Glutamatergic neuron (in vitro differentiated cells): ENCODE data around the gene ZFP30. TPM values are rescaled to one million over a fixed set of nuclear protein-coding genes. Genes with fewer than 3 reads are reported as not detected.
A peak's percentile ranks its signal among the peaks of the same experiment; 100 is the strongest.

Experiments
- DNase-seq: peaks from one replicate; pipeline ENCODE4 v3.0.0; 2022
- H3K27ac Mint-ChIP-seq: one replicate; pipeline ENCODE4 v1.8.0; 2020; ENCODE audit warnings: mild to moderate bottlenecking, mixed read lengths, inconsistent platforms; ENCODE audit not compliant: unreplicated experiment
- H3K27me3 Mint-ChIP-seq: one replicate; pipeline ENCODE4 v1.8.0; 2020; ENCODE audit warnings: mild to moderate bottlenecking, moderate library complexity, mixed read lengths, inconsistent platforms; ENCODE audit not compliant: unreplicated experiment
- H3K36me3 Mint-ChIP-seq: one replicate; pipeline ENCODE4 v1.8.0; 2020; ENCODE audit warnings: mild to moderate bottlenecking, mixed read lengths, inconsistent platforms; ENCODE audit not compliant: unreplicated experiment
- H3K4me1 Mint-ChIP-seq: one replicate; pipeline ENCODE4 v1.8.0; 2020; ENCODE audit warnings: mild to moderate bottlenecking, low read depth, mixed read lengths, inconsistent platforms; ENCODE audit not compliant: unreplicated experiment
- H3K4me3 Mint-ChIP-seq: one replicate; pipeline ENCODE4 v1.8.0; 2020; ENCODE audit warnings: mild to moderate bottlenecking, mixed read lengths, inconsistent platforms; ENCODE audit not compliant: unreplicated experiment
- H3K9me3 Mint-ChIP-seq: one replicate; pipeline ENCODE4 v1.8.0; 2020; ENCODE audit warnings: mild to moderate bottlenecking, moderate library complexity, mixed read lengths, inconsistent platforms; ENCODE audit not compliant: unreplicated experiment
- long read RNA-seq: library from polyadenylated mRNA; unstranded; transcript quantifications from one replicate; pipeline ENCODE4 v2.0.0, GENCODE V29; 2020; ENCODE audit not compliant: unreplicated experiment
- total RNA-seq: library from RNA; stranded (reverse); fragmentation: NEBNext Ultra II Directional; extraction: Animal tissue kit (Norgen Biotek cat#: 25700); gene quantifications from one replicate; pipeline ENCODE4 v1.2.1, GENCODE V29; 2021; ENCODE audit not compliant: unreplicated experiment
- TF ChIP-seq, protein P1 (sequence below): fragments of 200-600 bp; sonication (generic); IDR thresholded peaks from one replicate; pipeline ENCODE4 v1.5.0; 2021; ENCODE audit not compliant: partially characterized antibody, unreplicated experiment

ZFP30 gene
- 35.9 TPM for total RNA-seq
- long read RNA-seq, partial matches to known transcripts = 1 of 4 reads
- long read RNA-seq, other reads (novel, unspliced or antisense) = 3 of 4 reads

DNA sequence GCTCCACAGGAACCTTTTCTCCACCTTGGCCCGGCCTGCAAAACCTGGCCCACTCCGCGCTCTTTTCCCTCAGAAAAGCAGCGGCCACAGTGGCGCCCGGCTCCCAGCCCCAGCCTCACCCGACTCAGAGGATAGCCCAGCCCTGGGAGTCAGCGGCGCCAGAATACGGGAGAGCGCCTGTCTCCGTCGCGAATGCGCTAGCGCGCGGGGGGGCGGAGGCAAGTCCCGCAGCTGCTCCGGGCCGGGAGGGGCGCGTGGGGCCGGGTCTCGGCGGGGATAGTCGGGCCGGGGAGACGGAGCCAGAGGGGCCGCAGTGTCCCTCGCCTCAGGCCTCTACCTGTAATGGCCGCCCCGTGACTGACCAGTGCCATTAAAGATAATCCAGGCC, at the start of gene ZFP30:
ZFP30 (minus strand) TSS at position 165 of the 388 bp plus-strand sequence. CDS start 7,643 bp downstream, outside the sequence.
- Mint-ChIP-seq H3K36me3 (peaks cover 9% of the 10 kb centered on the region), H3K27ac (peak within 1 kb of the TSS; percentile 91), H3K4me3 (peak within 1 kb of the TSS; percentile 95), H3K9me3 (peaks cover 18% of the 10 kb centered on the region), H3K27me3 (peaks cover 12% of the 10 kb centered on the region), H3K4me1 (peaks cover 9% of the 10 kb centered on the region)
- peak; percentile 96 for DNase-seq
- TF ChIP-seq, protein P1, sequence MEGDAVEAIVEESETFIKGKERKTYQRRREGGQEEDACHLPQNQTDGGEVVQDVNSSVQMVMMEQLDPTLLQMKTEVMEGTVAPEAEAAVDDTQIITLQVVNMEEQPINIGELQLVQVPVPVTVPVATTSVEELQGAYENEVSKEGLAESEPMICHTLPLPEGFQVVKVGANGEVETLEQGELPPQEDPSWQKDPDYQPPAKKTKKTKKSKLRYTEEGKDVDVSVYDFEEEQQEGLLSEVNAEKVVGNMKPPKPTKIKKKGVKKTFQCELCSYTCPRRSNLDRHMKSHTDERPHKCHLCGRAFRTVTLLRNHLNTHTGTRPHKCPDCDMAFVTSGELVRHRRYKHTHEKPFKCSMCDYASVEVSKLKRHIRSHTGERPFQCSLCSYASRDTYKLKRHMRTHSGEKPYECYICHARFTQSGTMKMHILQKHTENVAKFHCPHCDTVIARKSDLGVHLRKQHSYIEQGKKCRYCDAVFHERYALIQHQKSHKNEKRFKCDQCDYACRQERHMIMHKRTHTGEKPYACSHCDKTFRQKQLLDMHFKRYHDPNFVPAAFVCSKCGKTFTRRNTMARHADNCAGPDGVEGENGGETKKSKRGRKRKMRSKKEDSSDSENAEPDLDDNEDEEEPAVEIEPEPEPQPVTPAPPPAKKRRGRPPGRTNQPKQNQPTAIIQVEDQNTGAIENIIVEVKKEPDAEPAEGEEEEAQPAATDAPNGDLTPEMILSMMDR = no peak

DNA sequence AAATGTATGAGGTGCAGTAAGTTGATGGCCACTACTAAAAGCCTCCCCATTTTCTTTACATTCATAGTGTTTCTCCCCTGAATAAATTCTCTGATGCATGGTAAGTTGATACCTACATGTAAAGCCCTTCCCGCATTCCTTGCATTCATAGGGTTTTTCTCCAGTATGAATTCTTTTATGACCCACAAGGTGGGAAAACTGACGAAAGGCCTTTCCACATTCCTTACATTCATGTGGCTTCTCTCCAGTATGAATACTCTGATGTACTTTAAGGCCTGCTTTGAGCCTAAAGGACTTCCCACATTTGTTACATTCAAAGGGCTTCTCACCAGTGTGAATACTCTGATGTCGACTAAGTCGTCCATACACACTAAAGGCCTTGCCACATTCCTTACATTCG, 43.8 kb upstream of the ZFP30 start:
- Mint-ChIP-seq H3K27me3 (no peaks in the 10 kb centered on the region), H3K27ac (no peak overlapping the region), H3K36me3 (peaks cover 34% of the 10 kb centered on the region), H3K4me3 (no peak overlapping the region), H3K4me1 (no peaks in the 10 kb centered on the region), H3K9me3 (no peaks in the 10 kb centered on the region)
- no peak for DNase-seq
- TF ChIP-seq, protein P1 = no peak

DNA sequence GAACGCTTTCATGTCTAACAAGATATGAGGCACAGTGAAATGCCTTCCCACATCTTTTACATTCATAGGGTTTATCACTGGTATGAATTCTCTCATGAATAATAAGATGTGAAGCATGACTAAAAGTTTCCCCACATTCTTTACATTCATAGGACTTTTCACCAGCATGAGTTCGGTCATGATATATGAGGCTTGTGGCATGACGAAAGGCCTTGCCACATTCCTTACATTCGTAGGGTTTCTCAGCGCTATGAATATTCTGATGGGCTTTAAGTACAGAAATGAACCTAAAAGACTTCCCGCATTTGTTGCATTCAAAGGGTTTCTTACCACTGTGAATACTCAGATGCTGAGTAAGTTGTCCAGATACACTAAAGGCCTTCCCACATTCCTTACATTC, 43.0 kb upstream of the ZFP30 start:
- peaks cover 34% of the 10 kb centered on the region for H3K36me3 Mint-ChIP-seq
- H3K9me3 Mint-ChIP-seq = peaks cover 2% of the 10 kb centered on the region
- no peak for DNase-seq
- H3K27ac Mint-ChIP-seq = no peak overlapping the region
- no peaks in the 10 kb centered on the region for H3K4me1 Mint-ChIP-seq
- TF ChIP-seq, protein P1 = no peak
- no peaks in the 10 kb centered on the region for H3K27me3 Mint-ChIP-seq
- no peak overlapping the region for H3K4me3 Mint-ChIP-seq

DNA sequence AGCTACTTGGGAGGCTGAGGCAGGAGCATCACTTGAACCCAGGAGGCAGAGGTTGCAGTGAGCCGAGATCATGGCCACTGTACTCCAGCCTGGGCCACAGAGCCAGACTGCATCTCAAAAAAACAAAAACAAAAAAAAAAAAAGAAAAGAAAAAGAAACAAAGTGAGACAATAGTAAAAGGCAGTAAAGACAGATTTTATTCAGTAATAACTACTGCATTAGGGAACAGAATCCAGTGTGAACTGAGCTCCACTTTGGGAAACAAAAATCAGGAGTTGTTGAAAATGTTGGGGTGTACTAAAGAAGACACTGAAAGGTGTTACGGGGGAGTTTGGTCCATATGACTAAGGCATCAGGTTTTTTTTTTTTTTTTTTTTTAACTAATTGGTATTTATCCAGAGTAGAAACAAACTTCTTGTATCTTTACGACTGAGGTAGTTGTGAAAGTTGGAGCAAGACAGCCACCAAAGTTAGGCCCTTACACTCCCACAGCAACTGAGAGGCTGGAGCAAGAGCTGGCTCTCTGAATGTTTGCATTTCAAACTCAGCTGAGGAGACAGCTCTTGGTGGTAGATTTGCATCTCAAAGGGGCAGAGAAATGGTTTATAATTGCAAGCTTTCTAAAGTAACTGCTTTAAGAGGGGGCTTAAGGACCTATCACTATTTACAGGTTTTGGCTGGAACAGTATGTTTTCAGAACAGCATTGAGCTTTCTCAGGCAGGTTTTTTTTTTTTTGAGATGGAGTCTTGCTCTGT, 40.1 kb upstream of the ZFP30 start:
- TF ChIP-seq, protein P1 = no peak
- DNase-seq = no peak
- no peak overlapping the region for H3K27ac Mint-ChIP-seq
- H3K4me3 Mint-ChIP-seq = no peak overlapping the region
- peaks cover 3% of the 10 kb centered on the region for H3K27me3 Mint-ChIP-seq
- peaks cover 28% of the 10 kb centered on the region for H3K36me3 Mint-ChIP-seq
- H3K9me3 Mint-ChIP-seq = peaks cover 2% of the 10 kb centered on the region
- peaks cover 1% of the 10 kb centered on the region for H3K4me1 Mint-ChIP-seq

DNA sequence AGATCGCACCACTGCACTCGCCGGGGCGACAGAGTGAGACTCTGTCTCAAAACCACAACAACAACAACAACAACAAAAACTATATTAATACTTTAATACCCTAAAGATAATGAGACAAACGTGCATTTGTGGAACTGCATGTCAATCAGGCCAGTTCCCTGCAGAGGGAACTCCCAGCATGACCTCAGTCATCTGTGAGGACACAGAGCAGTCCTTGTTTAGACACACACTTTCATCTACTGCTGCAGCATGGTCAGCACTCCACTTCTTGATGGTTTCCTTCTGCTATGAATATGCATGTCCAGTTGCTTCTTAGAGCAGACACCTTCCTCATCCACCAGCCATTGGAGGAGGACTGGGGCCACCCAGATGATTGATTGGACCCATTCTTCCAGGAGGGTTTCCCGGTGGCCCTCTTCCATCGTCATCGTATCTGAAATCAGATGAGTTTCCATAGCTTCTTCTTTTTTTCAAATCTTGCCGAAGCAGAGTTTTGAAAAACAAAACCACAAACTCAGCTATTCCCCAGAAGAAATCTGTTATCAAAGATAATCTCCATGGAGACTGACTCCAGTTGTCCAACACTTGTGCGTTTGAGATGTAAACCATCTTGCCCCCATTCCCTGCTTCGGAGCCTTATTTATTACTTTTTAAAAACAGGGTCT, 37.8 kb upstream of the ZFP30 start:
- Mint-ChIP-seq H3K4me3 (peak overlapping the region; percentile 20), H3K27ac (no peak overlapping the region), H3K4me1 (peaks cover 1% of the 10 kb centered on the region), H3K36me3 (peaks cover 15% of the 10 kb centered on the region), H3K9me3 (peaks cover 2% of the 10 kb centered on the region), H3K27me3 (peaks cover 3% of the 10 kb centered on the region)
- TF ChIP-seq, protein P1 = no peak
- no peak for DNase-seq
